ENCODE measurements around the gene SHF.

Gene SHF

GRCh38 chr15:45187894-45188830 lies at the start of gene SHF:
Gene SHF, minus strand, starts transcription at chr15:45187966. Its CDS starts 15 bp downstream, at chr15:45187951.
- peak; percentile 53 for DNase-seq

GRCh38 chr15:45236806-45237205 lies 49.0 kb upstream of the SHF start:
- DNase-seq, result peak; percentile 18

- no peak for DNase-seq
These were observed 46.9 kb upstream of the SHF start for GRCh38 chr15:45234562-45235235.

- DNase-seq, result no peak
These were observed 44.2 kb upstream of the SHF start for GRCh38 chr15:45231864-45232562.

- no peak for DNase-seq
These were observed 43.4 kb upstream of the SHF start for GRCh38 chr15:45231132-45231531.

- DNase-seq, result no peak
These were observed 42.6 kb upstream of the SHF start for GRCh38 chr15:45230245-45230965.

- DNase-seq, result no peak
These were observed 41.2 kb upstream of the SHF start for GRCh38 chr15:45228931-45229330.

- DNase-seq, result no peak
These were observed 37.9 kb upstream of the SHF start for GRCh38 chr15:45225506-45226273.

GRCh38 chr15:45224621-45225217 lies 37.0 kb upstream of the SHF start:
- DNase-seq, result no peak

- DNase-seq, result no peak
These were observed 34.2 kb upstream of the SHF start for GRCh38 chr15:45221967-45222366.

GRCh38 chr15:45221053-45221599 lies 33.4 kb upstream of the SHF start:
- DNase-seq, result no peak

GRCh38 chr15:45212493-45212892 lies 24.7 kb upstream of the SHF start:
- DNase-seq, result no peak

GRCh38 chr15:45205192-45205591 lies 17.4 kb upstream of the SHF start:
- DNase-seq, result no peak

GRCh38 chr15:45203182-45203581 lies 15.4 kb upstream of the SHF start:
- no peak for DNase-seq

- no peak for DNase-seq
These were observed 14.1 kb upstream of the SHF start for GRCh38 chr15:45201869-45202268.

- DNase-seq, result no peak
These were observed 13.7 kb upstream of the SHF start for GRCh38 chr15:45201557-45201859.

GRCh38 chr15:45200799-45201556 lies 13.2 kb upstream of the SHF start:
- DNase-seq, result no peak

- DNase-seq, result peak; percentile 78
These were observed 12.4 kb upstream of the SHF start for GRCh38 chr15:45200001-45200798.

- DNase-seq, result no peak
These were observed 11.5 kb upstream of the SHF start for GRCh38 chr15:45199136-45199810.

Measured in NCI-H510A (cell line).